OCI-M2 (cell line): ENCODE data around the gene TPGS1.

Experiments used
- DNase-seq: peaks from one replicate; lab custom pipeline; 2025; ENCODE audit not compliant: unreplicated experiment; lab: John Stamatoyannopoulos, UW

The TPGS1 gene

GRCh38 chr19:517721-518597 is 10.7 kb downstream of the TPGS1 start:
- DNase-seq, result no peak

DNA sequence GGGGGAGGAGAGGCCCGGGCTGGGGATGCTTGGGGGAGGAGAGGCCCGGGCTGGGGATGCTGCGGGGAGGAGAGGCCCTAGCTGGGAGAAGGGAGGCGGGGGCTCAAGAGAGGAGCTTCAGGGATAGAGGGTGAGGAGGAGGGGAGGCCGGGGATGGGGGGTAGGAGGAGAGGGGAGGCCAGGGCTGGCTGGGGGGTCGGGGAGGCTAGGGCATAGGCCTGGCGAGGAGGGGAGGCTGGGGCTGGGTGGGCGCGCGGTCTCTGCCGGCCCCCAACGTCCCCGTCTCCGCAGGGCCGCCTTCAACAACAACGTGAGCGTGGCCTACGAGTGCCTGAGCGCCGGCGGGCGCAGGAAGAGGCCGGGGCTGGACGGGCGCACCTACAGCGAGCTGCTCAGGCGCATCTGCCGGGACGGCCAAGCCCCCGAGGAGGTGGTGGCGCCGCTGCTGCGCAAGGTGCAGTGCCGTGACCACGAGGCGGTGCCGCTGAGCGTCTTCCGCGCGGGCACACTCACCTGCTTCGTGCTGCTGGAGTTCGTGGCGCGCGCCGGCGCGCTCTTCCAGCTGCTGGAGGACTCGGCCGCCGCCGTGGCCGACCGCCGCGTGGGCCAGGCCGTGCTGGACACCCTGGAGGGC is 11.4 kb downstream of the TPGS1 start:
- DNase-seq, result no peak

DNA sequence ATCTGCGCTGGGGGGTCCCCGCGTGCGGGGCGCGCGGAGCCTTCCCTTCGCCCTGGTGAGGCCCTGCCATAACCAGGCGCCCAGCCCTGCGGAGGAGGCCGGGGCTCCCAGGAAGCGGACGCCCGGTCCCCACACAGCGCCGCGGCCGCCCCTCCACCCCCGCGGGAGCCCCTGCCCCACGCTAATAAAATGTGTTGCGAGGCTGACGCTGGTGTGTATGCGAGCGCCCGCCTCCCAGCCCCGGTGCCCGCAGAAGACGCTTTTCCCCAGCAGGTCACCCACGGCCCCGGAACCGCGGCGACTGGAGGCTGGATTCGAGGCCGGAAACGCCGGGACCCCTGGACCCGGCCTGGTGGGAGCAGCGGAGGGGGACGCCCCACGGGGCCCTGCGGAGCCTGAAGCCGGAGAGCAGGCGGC is 12.2 kb downstream of the TPGS1 start:
- no peak for DNase-seq

- DNase-seq, result no peak
These were observed 15.4 kb downstream of the TPGS1 start for GRCh38 chr19:522726-523125.

- no peak for DNase-seq
These were observed 16.9 kb downstream of the TPGS1 start for GRCh38 chr19:524062-524674.

DNA sequence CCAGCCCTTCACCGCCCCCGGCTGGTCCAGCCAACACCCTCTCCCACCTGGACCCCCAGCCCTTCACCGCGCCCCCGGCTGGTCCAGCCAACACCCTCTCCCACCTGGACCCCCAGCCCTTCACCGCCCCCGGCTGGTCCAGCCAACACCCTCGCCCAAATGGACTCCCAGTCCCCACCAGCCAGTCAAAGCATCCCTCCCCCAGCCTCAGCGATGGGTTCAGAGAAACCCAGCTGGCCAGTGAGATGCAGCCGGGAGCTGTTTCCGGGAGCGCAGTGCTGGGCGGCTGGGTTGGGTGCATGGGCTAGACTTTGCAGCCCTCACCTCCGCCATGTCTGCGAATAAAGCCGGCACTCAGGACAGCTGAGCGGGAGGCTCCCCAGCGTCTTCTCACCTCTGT is 17.7 kb downstream of the TPGS1 start:
- DNase-seq, result no peak

- no peak for DNase-seq
These were observed 18.6 kb downstream of the TPGS1 start for GRCh38 chr19:525857-526419.

DNA sequence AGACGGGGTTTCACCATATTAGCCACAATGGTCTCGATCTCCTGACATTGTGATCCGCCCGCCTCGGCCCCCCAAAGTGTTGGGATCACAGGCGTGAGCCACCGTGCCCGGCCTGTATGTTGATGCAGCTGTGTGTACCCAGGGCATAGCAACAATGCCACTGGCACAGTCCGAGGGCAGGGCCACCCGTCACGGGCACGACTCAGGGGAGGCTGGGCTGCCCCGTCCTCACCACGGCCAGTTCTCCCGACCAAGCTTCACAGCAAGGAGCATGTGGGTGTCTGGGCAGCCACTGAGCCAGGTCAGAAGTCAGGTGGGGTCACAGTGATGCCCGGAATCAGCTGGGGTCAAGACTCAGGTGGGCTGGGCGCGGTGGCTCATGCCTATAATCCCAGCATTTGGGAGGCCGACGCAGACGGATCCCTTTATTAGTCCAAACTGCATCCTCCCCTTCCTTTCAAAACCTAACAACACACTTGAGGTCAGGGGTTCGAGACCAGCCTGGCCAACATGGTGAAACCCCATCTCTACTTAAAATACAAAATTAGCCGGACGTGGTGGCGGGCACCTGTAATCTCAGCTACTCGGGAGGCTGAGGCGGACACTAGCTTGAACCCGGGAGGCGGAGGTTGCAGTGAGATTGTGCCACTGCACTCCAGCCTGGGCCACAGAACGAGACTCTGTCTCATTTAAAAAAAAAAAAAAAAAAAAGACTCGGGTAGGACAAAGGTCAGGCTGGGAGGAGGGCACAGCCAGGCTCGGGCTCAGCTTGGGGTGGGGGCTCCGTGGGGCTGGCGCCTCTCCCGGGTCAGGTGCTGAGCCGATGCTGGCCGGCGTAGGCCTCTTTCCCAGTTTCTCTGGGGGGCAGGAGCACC is 23.1 kb downstream of the TPGS1 start:
- DNase-seq, result no peak

GRCh38 chr19:531009-531752 is 23.9 kb downstream of the TPGS1 start:
- no peak for DNase-seq

GRCh38 chr19:531753-532560 is 24.7 kb downstream of the TPGS1 start, which contains the start of gene CDC34:
Gene CDC34 (plus strand): TSS chr19:531760. CDS start chr19:531932, 172 bp downstream.
- no peak for DNase-seq

DNA sequence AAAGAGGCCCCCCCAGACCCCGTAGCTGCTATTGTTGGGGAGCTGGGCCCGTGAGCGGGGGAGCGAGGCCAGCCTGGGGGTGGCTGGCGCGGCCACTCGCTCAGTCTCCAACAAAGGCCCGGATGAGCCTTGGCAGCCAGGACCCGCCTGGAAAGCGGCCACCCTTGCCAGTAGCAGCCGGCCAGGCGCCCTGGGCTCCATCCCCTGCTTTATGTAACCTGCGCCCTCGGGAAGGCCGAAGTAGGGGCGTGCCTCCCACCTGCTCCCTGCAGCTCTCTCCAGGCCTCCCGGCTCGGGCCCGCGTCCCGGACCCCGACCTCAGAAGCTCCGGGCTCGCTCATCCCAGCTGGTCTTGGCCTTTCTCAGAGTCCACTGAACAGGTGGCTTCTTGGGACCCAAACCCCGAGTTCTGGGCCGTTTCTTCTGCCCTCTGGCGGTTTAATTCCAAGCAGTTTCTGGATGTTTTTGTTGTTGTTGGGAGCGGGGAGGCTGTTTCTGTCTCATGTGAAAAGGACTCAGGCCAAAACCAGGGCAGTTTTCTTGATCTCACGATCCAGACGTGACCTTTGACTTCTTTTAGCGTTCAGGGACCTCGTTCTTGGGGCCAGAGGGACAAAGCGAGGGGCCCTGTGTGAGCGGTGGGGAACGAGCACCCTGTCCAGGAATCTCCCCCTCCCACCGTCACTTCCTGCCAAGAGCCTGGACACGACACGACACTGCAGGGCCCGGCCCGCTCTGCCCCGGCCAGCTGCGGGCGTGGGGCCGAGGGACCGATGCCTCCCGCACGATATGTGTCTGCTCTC is 25.5 kb downstream of the TPGS1 start:
- no peak for DNase-seq

GRCh38 chr19:533364-534058 is 26.2 kb downstream of the TPGS1 start:
- no peak for DNase-seq

DNA sequence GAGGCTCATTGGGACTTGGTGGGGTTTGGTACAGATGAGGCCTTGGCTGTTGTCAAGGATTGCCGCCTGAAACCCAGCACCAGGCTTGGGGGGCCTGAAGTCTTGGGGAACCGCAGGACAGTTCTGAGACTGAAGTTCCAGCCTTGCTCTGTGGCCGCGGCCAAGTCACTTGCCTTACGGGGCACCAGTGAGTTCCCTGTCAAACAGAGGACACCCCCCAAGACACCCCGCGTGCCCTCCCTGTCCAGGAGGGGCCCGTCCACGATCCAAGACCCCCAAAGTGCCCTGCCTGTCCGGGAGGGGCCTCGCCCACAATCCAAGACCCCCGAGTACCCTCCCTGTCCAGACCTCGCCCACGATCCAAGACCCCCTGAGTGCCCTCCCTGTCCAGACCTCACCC is 26.8 kb downstream of the TPGS1 start:
- DNase-seq, result no peak

DNA sequence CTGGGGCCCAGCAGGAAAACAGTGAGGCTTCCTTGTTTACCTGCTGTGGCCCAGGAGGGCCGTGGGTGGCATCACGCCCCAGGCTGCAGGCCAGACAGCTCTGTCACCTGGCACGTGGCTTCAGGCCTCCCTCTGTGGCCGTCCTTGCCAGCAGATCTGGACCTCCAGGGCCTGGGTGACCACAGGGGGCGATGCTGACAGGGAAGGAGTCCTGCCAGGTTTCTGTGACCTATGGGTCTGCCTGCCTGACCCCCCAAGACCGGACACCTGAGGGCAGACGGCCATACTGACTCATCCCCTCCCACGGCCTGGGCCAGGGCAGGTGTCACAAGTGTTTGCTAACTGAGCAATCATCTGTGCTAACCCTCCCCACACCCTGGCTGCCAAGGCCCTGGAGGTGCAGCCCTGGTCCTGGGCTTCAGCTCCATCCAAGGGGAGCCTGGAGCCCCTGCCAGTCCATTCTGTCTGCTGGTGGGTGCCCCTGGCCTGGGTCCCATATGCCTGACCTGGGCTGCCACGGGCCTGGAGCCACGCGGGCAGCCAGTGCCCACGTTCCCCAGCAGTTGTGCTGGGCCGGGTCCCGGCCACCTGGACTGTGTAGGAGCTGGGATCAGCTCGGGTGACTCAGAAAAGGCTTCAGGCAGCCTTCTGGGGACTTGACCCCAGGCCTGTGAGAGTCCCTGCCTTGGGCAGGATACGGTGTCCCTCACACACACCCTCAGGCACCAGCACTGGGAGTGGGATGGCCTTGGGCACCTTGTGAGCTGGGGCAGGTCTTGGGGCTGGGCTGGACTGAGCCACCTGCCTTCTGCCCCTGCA is 27.9 kb downstream of the TPGS1 start:
- DNase-seq, result no peak

DNA sequence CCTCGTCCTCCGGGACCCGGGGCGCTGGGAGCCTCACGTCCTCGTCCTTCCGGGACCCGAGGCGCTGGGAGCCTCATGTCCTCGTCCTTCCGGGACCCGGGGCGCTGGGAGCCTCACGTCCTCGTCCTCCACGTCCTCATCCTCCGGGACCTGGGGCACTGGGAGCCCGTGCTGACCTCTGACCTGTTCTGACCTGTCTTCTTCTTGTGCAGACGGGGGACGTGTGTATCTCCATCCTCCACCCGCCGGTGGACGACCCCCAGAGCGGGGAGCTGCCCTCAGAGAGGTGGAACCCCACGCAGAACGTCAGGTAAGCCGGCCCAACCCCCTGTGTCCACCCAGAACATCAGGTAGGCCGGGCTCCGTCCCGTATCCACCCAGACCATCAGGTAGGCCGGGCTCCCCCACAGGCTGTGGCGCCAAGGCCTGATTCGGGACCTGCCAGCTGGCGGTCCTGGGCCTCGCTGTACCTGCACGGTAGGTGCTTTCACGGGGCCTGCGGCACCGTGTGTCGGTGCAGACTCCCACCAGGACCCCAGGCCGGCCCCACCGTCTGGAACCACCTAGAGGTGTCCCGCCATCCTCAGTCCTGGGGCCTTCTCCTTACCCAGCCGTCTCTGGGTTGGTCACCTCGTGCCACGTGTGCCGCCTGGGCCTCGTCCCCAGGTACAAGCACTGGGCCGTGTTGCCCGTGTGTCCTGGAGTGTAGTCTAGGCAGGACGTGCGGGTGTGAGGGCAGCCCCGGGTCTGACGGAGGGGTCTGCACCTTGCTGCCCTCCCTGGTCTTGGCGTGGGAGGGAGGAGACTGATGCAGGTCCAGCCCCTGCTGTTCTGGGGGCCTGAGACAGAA is 29.0 kb downstream of the TPGS1 start:
- no peak for DNase-seq

- no peak for DNase-seq
These were observed 29.6 kb downstream of the TPGS1 start for GRCh38 chr19:536881-537404.
